GM23338 (cell line): ENCODE measurements around the gene LLGL2. TPM values are rescaled to one million over a fixed set of nuclear protein-coding genes. Genes with fewer than 3 reads are reported as not detected.

ENCODE experiments used
- ATAC-seq: fragments of 200-7000 bp; cut with Tn5 transposase; 3 replicates; pipeline ENCODE4 v1.9.1; 2020
- DNase-seq: peaks from one replicate; pipeline ENCODE4 v3.0.0-alpha.2; 2015; ENCODE audit warnings: low spot score
- H2AFZ ChIP-seq: fragments of 200-600 bp; sonication (generic); 2 replicates; pipeline ENCODE4 v1.8.0; 2016; ENCODE audit warnings: antibody characterized with exemption, mild to moderate bottlenecking, moderate library complexity
- H3F3A ChIP-seq: fragments of 200-600 bp; sonication (generic); replicated peaks from 2 replicates; pipeline ENCODE4 v1.8.0; 2017; ENCODE audit warnings: antibody characterized with exemption, mixed run types, low read depth
- H3K27ac ChIP-seq: fragments of 200-600 bp; sonication (generic); 2 replicates; pipeline ENCODE4 v1.6.1; 2016; ENCODE audit warnings: low read depth
- H3K27me3 ChIP-seq: fragments of 200-600 bp; sonication (generic); 2 replicates; pipeline ENCODE4 v1.8.0; 2016; ENCODE audit warnings: mild to moderate bottlenecking, mixed run types, moderate library complexity; ENCODE audit not compliant: insufficient read depth
- H3K36me3 ChIP-seq: fragments of 200-600 bp; sonication (generic); 2 replicates; pipeline ENCODE4 v1.8.0; 2016; ENCODE audit warnings: mild to moderate bottlenecking; ENCODE audit not compliant: insufficient read depth
- H3K4me1 ChIP-seq: fragments of 200-600 bp; sonication (generic); 2 replicates; pipeline ENCODE4 v1.8.0; 2016; ENCODE audit warnings: mild to moderate bottlenecking, moderate library complexity; ENCODE audit not compliant: insufficient read depth
- H3K4me2 ChIP-seq: fragments of 200-600 bp; sonication (generic); 2 replicates; pipeline ENCODE4 v1.7.1; 2017; ENCODE audit warnings: mixed run types
- H3K4me3 ChIP-seq: fragments of 200-600 bp; sonication (generic); 2 replicates; pipeline ENCODE4 v1.6.1; 2016; ENCODE audit warnings: mixed run types
- H3K79me2 ChIP-seq: fragments of 200-600 bp; sonication (generic); replicated peaks from 2 replicates; pipeline ENCODE4 v1.8.0; 2017; ENCODE audit warnings: mild to moderate bottlenecking; ENCODE audit not compliant: insufficient read depth
- H3K9me2 ChIP-seq: fragments of 200-600 bp; sonication (generic); 2 replicates; pipeline ENCODE4 v1.8.0; 2017; ENCODE audit not compliant: insufficient read depth
- H4K20me1 ChIP-seq: fragments of 200-600 bp; sonication (generic); replicated peaks from 2 replicates; pipeline ENCODE4 v1.8.0; 2017; ENCODE audit warnings: mild to moderate bottlenecking; ENCODE audit not compliant: insufficient read depth
- H3K27ac Mint-ChIP-seq: 2 replicates; pipeline ENCODE4 v1.8.0; 2020; ENCODE audit warnings: inconsistent platforms, mild to moderate bottlenecking, moderate library complexity, mixed read lengths
- H3K27me3 Mint-ChIP-seq: 3 replicates; pipeline ENCODE4 v1.8.0; 2022; ENCODE audit warnings: low read depth, mild to moderate bottlenecking, moderate library complexity, mixed read lengths, inconsistent platforms; ENCODE audit not compliant: insufficient read depth, poor library complexity
- H3K36me3 Mint-ChIP-seq: 3 replicates; pipeline ENCODE4 v1.8.0; 2021; ENCODE audit warnings: low read depth, mild to moderate bottlenecking, inconsistent platforms, moderate library complexity, mixed read lengths
- H3K4me1 Mint-ChIP-seq: 3 replicates; pipeline ENCODE4 v1.8.0; 2020; ENCODE audit warnings: mild to moderate bottlenecking, inconsistent platforms, mixed read lengths
- H3K4me3 Mint-ChIP-seq: 3 replicates; pipeline ENCODE4 v1.8.0; 2021; ENCODE audit warnings: moderate library complexity, mild to moderate bottlenecking, inconsistent platforms, mixed read lengths
- H3K9me3 Mint-ChIP-seq: 3 replicates; pipeline ENCODE4 v1.8.0; 2020; ENCODE audit warnings: moderate library complexity, mild to moderate bottlenecking, inconsistent platforms, mixed read lengths
- CREB1 ChIP-seq: fragments of 250-450 bp; sonication (Bioruptor Pico); IDR thresholded peaks from 2 replicates; pipeline ENCODE4 v1.5.0; 2020; ENCODE audit warnings: low read depth, mild to moderate bottlenecking, moderate library complexity
- CTCF ChIP-seq, 2 experiments: fragments of 200-600 bp in 1 of 2; sonication (generic) in 1 of 2; conservative IDR thresholded peaks; 2 replicates each; pipeline versions ENCODE4 v1.5.1 to v1.6.1; 2016 to 2017; ENCODE audit warnings: antibody characterized with exemption in 2 of 2, low read depth in 2 of 2, mild to moderate bottlenecking in 2 of 2, moderate library complexity in 1 of 2
- ETS1 ChIP-seq: IDR thresholded peaks from 2 replicates; pipeline ENCODE4 v1.6.1; 2016; ENCODE audit warnings: antibody characterized with exemption
- EZH2 ChIP-seq: fragments of 200-600 bp; sonication (generic); IDR thresholded peaks from one replicate; pipeline ENCODE4 v1.8.0; 2017; ENCODE audit warnings: antibody characterized with exemption, mild to moderate bottlenecking, low read depth; ENCODE audit not compliant: unreplicated experiment
- EZH2phosphoT487 ChIP-seq: fragments of 200-600 bp; sonication (generic); IDR thresholded peaks from one replicate; pipeline ENCODE4 v1.8.1; 2018; ENCODE audit warnings: antibody characterized with exemption; ENCODE audit not compliant: unreplicated experiment
- JUNB ChIP-seq: IDR thresholded peaks from one replicate; pipeline ENCODE4 v1.6.1; 2016; ENCODE audit warnings: antibody characterized with exemption; ENCODE audit not compliant: unreplicated experiment
- NANOG ChIP-seq: IDR thresholded peaks from 2 replicates; pipeline ENCODE4 v1.6.1; 2016; ENCODE audit warnings: antibody characterized with exemption, borderline replicate concordance
- POLR2AphosphoS5 ChIP-seq: IDR thresholded peaks from 2 replicates; pipeline ENCODE4 v1.6.1; 2016; ENCODE audit warnings: antibody characterized with exemption, low read depth
- REST ChIP-seq: IDR thresholded peaks from one replicate; pipeline ENCODE4 v1.6.1; 2018; ENCODE audit warnings: antibody characterized with exemption; ENCODE audit not compliant: unreplicated experiment
- STAT1 ChIP-seq: IDR thresholded peaks from one replicate; pipeline ENCODE4 v1.6.1; 2016; ENCODE audit warnings: antibody characterized with exemption; ENCODE audit not compliant: unreplicated experiment
- ZNF114 ChIP-seq: fragments of 250-450 bp; sonication (Bioruptor Pico); IDR thresholded peaks from 2 replicates; pipeline ENCODE4 v1.5.0; 2020; ENCODE audit warnings: mild to moderate bottlenecking, moderate library complexity
- ZNF331 ChIP-seq: fragments of 250-450 bp; sonication (Bioruptor Pico); IDR thresholded peaks from 2 replicates; pipeline ENCODE4 v1.5.0; 2020; ENCODE audit warnings: low read depth, mild to moderate bottlenecking, moderate library complexity
- ZNF462 ChIP-seq: fragments of 250-450 bp; sonication (Bioruptor Pico); IDR thresholded peaks from 2 replicates; pipeline ENCODE4 v1.5.0; 2020; ENCODE audit warnings: mild to moderate bottlenecking, moderate library complexity
- polyA plus RNA-seq: library from polyadenylated mRNA; unstranded; fragments of >200 nt; fragmentation: Nextera tagmentation; extraction: Ambion mirVana; gene quantifications from 2 replicates; pipeline ENCODE4 v1.2.1, GENCODE V29; 2016
- total RNA-seq: library from RNA; depleted of rRNA; stranded (reverse); fragments of >200 nt; shearing (Covaris generic); gene quantifications from 2 replicates; pipeline ENCODE4 v1.2.3, GENCODE V29; 2014

LLGL2 gene
- total and polyA plus RNA-seq, 2 experiments from 2014 or later, result 62.5 to 78.5 TPM

GRCh38 chr17:75566416-75566815 is 40.9 kb downstream of the LLGL2 start:
- H3F3A ChIP-seq, result no peaks in the 10 kb centered on the region
- no peak overlapping the region for H3K4me2 ChIP-seq
- no peak overlapping the region for H2AFZ ChIP-seq
- TF ChIP-seq ZNF114 (CRISPR knock-in tag), result no peak
- no peak for TF ChIP-seq NANOG
- no peak for TF ChIP-seq ETS1
- TF ChIP-seq JUNB, result no peak
- TF ChIP-seq POLR2AphosphoS5, result no peak
- TF ChIP-seq EZH2, result no peak
- no peak for TF ChIP-seq EZH2phosphoT487
- TF ChIP-seq REST, result no peak
- TF ChIP-seq ZNF331 (CRISPR knock-in tag), result no peak
- TF ChIP-seq CREB1 (CRISPR knock-in tag), result no peak
- TF ChIP-seq STAT1, result no peak
- TF ChIP-seq ZNF462 (CRISPR knock-in tag), result no peak
- TF ChIP-seq CTCF (conservative IDR thresholded peaks at IDR 0.05; ENCODE audit: low read depth in 2 of 2), result no peak
- H4K20me1 ChIP-seq, result no peaks in the 10 kb centered on the region
- H3K27me3 ChIP-seq, result no peaks in the 10 kb centered on the region
- no peaks in the 10 kb centered on the region for H3K9me3 Mint-ChIP-seq
- no peaks in the 10 kb centered on the region; the same call in 1 of the 2 replicates for H3K36me3 ChIP-seq
- H3K4me1 ChIP-seq, result no peaks in the 10 kb centered on the region
- peaks cover 2% of the 10 kb centered on the region for H3K27me3 Mint-ChIP-seq
- H3K4me1 Mint-ChIP-seq, result no peaks in the 10 kb centered on the region
- no peak overlapping the region for H3K27ac Mint-ChIP-seq
- H3K36me3 Mint-ChIP-seq, result no peaks in the 10 kb centered on the region
- no peaks in the 10 kb centered on the region for H3K9me2 ChIP-seq
- no peaks in the 10 kb centered on the region for H3K79me2 ChIP-seq
- ATAC-seq, result no peak
- H3K27ac ChIP-seq, result no peak overlapping the region
- no peak for DNase-seq
- no peak overlapping the region for H3K4me3 ChIP-seq
- H3K4me3 Mint-ChIP-seq, result no peak overlapping the region
